Measurements from ENCODE around the gene GFI1B. TPM values are rescaled to one million over a fixed set of nuclear protein-coding genes. Genes with fewer than 3 reads are reported as not detected.

GFI1B gene
- total and polyA plus RNA-seq, 2 of the 13 experiments (the other 11 are each of a cell fraction or from before 2014, with no cell fraction given): 0.15 to 0.51 TPM

- TF ChIP-seq ZNF580 (CRISPR knock-in tag; IDR thresholded peaks at IDR 0.05; ENCODE audit: borderline replicate concordance, low read depth) (no peak; the same call in 1 of the 2 replicates), GZF1 (CRISPR knock-in tag; IDR thresholded peaks at IDR 0.05) (no peak), GTF3A (CRISPR knock-in tag; conservative IDR thresholded peaks at IDR 0.05) (no peak), TBX3 (IDR thresholded peaks at IDR 0.05; ENCODE audit: borderline replicate concordance) (no peak), ARHGAP35 (CRISPR knock-in tag; IDR thresholded peaks at IDR 0.05; ENCODE audit: borderline replicate concordance) (no peak), BHLHE40 (IDR thresholded peaks at IDR 0.05; ENCODE audit: low read length) (no peak), PPARG (CRISPR knock-in tag; conservative IDR thresholded peaks at IDR 0.05) (peak; percentile 86), CEBPB (IDR thresholded peaks at IDR 0.05; ENCODE audit: borderline replicate concordance, low read depth, low read length) (no peak), ZNF720 (CRISPR knock-in tag; IDR thresholded peaks at IDR 0.05) (peak; percentile 85; the same call in 1 of the 2 replicates), HOXA9 (CRISPR knock-in tag; IDR thresholded peaks at IDR 0.05; ENCODE audit: borderline replicate concordance) (no peak), NFE2L2 (IDR thresholded peaks at IDR 0.05; ENCODE audit: low read length) (no peak), ZSCAN25 (CRISPR knock-in tag; IDR thresholded peaks at IDR 0.05) (peak; percentile 80), ZSCAN22 (CRISPR knock-in tag; IDR thresholded peaks at IDR 0.05) (0 out of 2 replicates have a peak, but pooled peaks have one; percentile 26), TEAD3 (CRISPR knock-in tag; optimal IDR thresholded peaks at IDR 0.05; ENCODE audit: borderline replicate concordance) (peak; percentile 51), XRCC5 (optimal IDR thresholded peaks at IDR 0.05; ENCODE audit: low read length) (peak; percentile 96), ZNF558 (CRISPR knock-in tag; IDR thresholded peaks at IDR 0.05; ENCODE audit: borderline replicate concordance) (peak; percentile 62; the same call in 1 of the 2 replicates), CBX5 (CRISPR knock-in tag; IDR thresholded peaks at IDR 0.05; ENCODE audit: borderline replicate concordance) (peak; percentile 89; the same call in 1 of the 2 replicates), TFE3 (CRISPR knock-in tag; IDR thresholded peaks at IDR 0.05) (0 out of 2 replicates have a peak, but pooled peaks have one; percentile 22), ZNF7 (CRISPR knock-in tag; IDR thresholded peaks at IDR 0.05) (no peak), ZBTB3 (CRISPR knock-in tag; IDR thresholded peaks at IDR 0.05; ENCODE audit: borderline replicate concordance, low read depth) (no peak), TSC22D2 (CRISPR knock-in tag; IDR thresholded peaks at IDR 0.05; ENCODE audit: borderline replicate concordance) (no peak), PRDM4 (CRISPR knock-in tag; IDR thresholded peaks at IDR 0.05; ENCODE audit: borderline replicate concordance) (no peak), HNRNPK (IDR thresholded peaks at IDR 0.05; ENCODE audit: low read depth, low read length, poor library complexity, severe bottlenecking) (no peak), ZSCAN9 (CRISPR knock-in tag; IDR thresholded peaks at IDR 0.05; ENCODE audit: borderline replicate concordance) (0 out of 2 replicates have a peak, but pooled peaks have one; percentile 0), HNF1B (CRISPR knock-in tag; IDR thresholded peaks at IDR 0.05) (no peak)
These were observed 52.0 kb downstream of the GFI1B start, which contains the start of gene GTF3C5 (continued) for GRCh38 chr9:133030317-133031129.

All from HepG2 (cell line).